ENCODE results near the gene CALN1. TPM values are rescaled to one million over a fixed set of nuclear protein-coding genes. Genes with fewer than 3 reads are reported as not detected.

The CALN1 gene
- total and polyA plus RNA-seq, 2 experiments from 2014 or later: 7.6 to 14.5 TPM

- Mint-ChIP-seq H3K27me3 (ENCODE audit: insufficient read depth, low read depth, poor library complexity) (peaks cover 4% of the 10 kb centered on the region), H3K4me1 (no peaks in the 10 kb centered on the region), H3K27ac (no peak overlapping the region), H3K36me3 (ENCODE audit: low read depth) (no peaks in the 10 kb centered on the region), H3K4me3 (no peak overlapping the region), H3K9me3 (no peaks in the 10 kb centered on the region)
- Histone ChIP-seq H3K27ac (ENCODE audit: low read depth) (no peak overlapping the region), H3K9me2 (ENCODE audit: insufficient read depth) (no peaks in the 10 kb centered on the region; the same call in none of the 2 replicates), H3F3A (replicated peaks; ENCODE audit: low read depth) (no peaks in the 10 kb centered on the region), H3K27me3 (ENCODE audit: insufficient read depth) (no peaks in the 10 kb centered on the region), H3K36me3 (ENCODE audit: insufficient read depth) (no peaks in the 10 kb centered on the region), H3K4me1 (ENCODE audit: insufficient read depth) (no peaks in the 10 kb centered on the region), H4K20me1 (replicated peaks; ENCODE audit: insufficient read depth) (no peaks in the 10 kb centered on the region), H3K79me2 (replicated peaks; ENCODE audit: insufficient read depth) (no peaks in the 10 kb centered on the region), H3K4me3 (no peak overlapping the region), H3K4me2 (no peak overlapping the region), H2AFZ (no peak overlapping the region)
- ATAC-seq (no peak), DNase-seq (ENCODE audit: low spot score) (no peak)
- TF ChIP-seq NANOG (IDR thresholded peaks at IDR 0.05; ENCODE audit: borderline replicate concordance): no peak
- TF ChIP-seq REST (IDR thresholded peaks at IDR 0.05; ENCODE audit: unreplicated experiment): no peak
- no peak for TF ChIP-seq STAT1 (IDR thresholded peaks at IDR 0.05; ENCODE audit: unreplicated experiment)
- no peak for TF ChIP-seq EZH2 (IDR thresholded peaks at IDR 0.05; ENCODE audit: low read depth, unreplicated experiment)
- TF ChIP-seq POLR2AphosphoS5 (IDR thresholded peaks at IDR 0.05; ENCODE audit: low read depth): no peak
- TF ChIP-seq ZNF331 (CRISPR knock-in tag; IDR thresholded peaks at IDR 0.05; ENCODE audit: low read depth): no peak
- no peak for TF ChIP-seq JUNB (IDR thresholded peaks at IDR 0.05; ENCODE audit: unreplicated experiment)
- no peak for TF ChIP-seq ZNF114 (CRISPR knock-in tag; IDR thresholded peaks at IDR 0.05)
- no peak for TF ChIP-seq ETS1 (IDR thresholded peaks at IDR 0.05)
- no peak for TF ChIP-seq EZH2phosphoT487 (IDR thresholded peaks at IDR 0.05; ENCODE audit: unreplicated experiment)
- TF ChIP-seq ZNF462 (CRISPR knock-in tag; IDR thresholded peaks at IDR 0.05): no peak
- no peak for TF ChIP-seq CTCF (conservative IDR thresholded peaks at IDR 0.05; ENCODE audit: low read depth in 2 of 2)
- TF ChIP-seq CREB1 (CRISPR knock-in tag; IDR thresholded peaks at IDR 0.05; ENCODE audit: low read depth): no peak
Observed at GRCh38 chr7:72403458-72404076, 8.6 kb downstream of the CALN1 start.

All from GM23338 (cell line).